Measurements from ENCODE around the gene SUN1.

The SUN1 gene

DNA sequence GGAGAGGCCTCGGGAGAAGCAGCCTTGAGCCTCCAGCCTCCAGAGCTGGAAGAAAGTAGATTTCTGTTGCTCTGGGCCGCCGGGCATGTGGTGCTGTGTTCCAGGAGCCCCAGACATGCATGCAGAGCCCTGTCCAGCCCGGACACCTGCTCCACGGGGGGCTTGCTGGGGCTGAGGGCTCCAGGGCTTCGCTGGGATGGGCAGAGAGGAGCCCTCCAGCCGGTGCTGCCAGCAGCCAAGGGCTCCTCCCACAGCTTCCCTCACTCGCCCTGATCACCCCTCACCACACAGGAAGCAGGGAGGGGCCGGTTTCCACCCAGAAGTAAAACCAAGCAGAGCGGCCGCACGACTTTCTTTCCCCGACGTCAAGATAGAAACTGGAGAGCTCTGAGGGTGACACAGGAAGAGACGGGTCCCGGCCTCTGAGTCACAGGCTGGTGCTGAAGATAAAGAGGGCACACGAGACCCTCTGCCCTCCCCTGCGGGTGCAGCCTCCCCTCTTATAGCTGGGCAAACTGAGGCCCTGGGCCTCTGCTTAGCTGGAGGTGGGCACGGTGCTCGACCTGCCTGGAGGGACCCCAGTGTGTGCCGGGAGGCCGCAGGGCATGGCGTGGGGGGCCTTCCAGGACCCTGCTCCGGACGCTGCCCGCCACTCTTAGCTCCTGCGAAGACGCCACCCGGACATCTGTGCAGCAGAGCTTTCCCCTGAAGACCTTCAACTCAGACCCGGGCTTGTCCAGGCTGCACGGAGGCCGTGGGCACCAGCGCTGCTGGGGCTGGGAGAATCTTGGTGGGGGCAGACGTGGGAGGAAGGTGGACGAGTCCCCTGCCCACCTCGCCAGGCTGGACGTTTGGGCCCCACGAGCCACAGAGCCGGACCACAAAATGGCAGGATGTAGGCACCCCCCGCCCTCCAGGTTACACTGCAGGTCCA is 91.1 kb downstream of the SUN1 start:
- DNase-seq = peak; percentile 83

DNA sequence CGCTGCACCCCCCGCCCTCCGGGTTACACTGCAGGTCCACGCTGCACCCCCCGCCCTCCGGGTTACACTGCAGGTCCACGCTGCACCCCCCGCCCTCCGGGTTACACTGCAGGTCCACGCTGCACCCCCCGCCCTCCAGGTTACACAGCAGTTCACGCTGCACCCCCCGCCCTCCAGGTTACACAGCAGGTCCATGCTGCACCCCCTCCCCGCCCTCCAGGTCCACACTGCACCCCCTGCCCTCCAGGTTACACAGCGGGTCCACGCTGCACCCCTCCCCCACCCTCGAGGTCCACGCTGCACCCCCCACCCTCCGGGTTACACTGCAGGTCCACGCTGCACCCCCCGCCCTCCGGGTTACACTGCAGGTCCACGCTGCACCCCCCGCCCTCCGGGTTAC is 91.8 kb downstream of the SUN1 start:
- DNase-seq = peak; percentile 26
